Mammary epithelial cell (primary cell): Measurements from ENCODE around the gene UCK2.

Experiments used
- CTCF ChIP-seq, 2 donors: IDR thresholded peaks in 1 of 2; conservative IDR thresholded peaks in 1 of 2; 2 replicates each; pipeline ENCODE4 v1.5.1; 2011 to 2012; ENCODE audit warnings: inconsistent platforms in 2 of 2, low read length in 2 of 2, mild to moderate bottlenecking in 2 of 2, control low read depth in 1 of 2, low read depth in 1 of 2; ENCODE audit not compliant: insufficient read depth in 1 of 2; ENCODE audit errors: extremely low read depth in 1 of 2
- EZH2 ChIP-seq: IDR thresholded peaks from 2 replicates; pipeline ENCODE4 v1.6.1; 2012; ENCODE audit warnings: low read length, inconsistent platforms, borderline replicate concordance

- no peak for TF ChIP-seq CTCF (conservative IDR thresholded peaks at IDR 0.05 in 1 of 2, IDR thresholded peaks at IDR 0.05 in 1 of 2; ENCODE audit: extremely low read depth in 1 of 2, insufficient read depth in 1 of 2, low read depth in 1 of 2, low read length in 2 of 2)
- no peak for TF ChIP-seq EZH2
These were observed 67.2 kb downstream of the UCK2 start for GRCh38 chr1:165894591-165894990.
